Measurements from ENCODE around the gene TNNT1.
A peak's percentile ranks its signal among the peaks of the same experiment; 100 is the strongest.

TNNT1 gene

DNA sequence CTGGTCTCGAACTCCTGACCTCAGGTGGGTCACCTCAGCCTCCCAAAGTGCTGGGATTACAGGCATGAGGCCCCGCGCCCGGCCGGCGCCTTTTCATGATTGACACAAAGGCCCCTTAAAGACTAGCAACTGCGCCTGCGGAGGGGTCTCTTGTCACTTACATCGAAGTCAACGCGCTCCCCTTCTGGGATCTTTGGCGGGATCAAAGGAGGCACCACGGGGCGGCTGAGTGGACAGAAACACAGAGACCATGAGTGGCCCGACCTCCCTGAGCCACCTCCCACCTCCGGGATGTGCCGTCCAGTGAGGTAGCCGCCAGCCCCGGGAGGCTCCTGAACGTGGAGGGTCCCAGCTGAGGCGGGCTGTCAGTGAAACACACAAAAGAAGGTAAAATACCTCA, 7.3 kb downstream of the TNNT1 start:
- no peak for DNase-seq (ENCODE audit: low read depth in 2 of 2)

DNA sequence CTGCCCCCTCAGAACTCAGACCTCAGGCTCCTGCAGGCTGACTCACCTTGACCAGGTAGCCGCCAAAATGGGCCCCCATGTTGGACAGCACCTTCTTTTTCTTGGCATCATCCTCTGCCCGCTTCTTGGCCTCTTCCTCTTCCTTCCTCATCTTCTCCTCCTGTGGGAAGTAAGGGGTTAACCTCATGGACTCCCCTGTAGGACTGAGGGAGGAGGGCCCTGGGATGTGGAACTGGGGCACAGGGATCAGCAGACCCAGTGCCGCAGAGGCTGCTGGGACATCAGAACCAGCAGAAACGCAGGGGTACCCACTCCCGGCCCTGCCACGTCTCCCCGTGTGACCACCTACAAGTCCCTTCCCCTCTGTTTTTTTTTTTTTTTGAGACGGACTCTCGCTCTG, 11.1 kb downstream of the TNNT1 start:
- DNase-seq (ENCODE audit: low read depth in 2 of 2) = no peak

DNA sequence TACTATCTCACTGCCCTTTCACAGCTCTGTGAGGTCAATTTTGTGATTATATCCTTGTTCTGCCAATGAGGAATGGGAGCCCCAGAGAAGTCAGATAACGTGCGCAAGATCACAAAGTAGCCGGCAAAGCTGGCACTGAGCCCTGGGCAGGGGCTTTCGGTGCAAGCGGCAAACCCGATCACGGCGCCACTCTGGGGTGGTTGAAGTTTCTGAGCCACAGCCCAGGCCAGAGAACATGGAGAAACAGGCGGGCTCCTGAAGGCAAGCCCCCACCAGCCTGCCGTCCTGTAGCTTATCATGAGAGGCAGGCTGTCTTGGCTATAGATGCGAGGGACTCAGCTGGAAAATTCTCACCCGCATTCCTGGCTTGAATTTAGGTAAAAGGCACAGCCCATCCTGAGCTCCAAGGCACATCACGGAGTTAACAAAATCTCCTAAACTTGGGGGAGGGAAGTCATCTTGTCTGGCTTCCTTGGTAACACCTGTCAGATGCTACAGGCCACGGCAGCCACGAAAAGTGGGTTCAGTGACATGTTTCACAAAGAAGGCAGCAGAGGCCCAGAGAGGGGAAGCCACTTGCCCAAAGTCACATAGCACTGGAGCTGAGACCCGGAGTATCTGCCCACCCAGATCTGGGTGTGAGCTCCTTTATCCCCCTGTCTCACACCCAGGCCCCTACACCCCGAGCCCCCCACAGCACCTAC, 12.5 kb downstream of the TNNT1 start:
- no peak for DNase-seq (ENCODE audit: low read depth in 2 of 2)

DNA sequence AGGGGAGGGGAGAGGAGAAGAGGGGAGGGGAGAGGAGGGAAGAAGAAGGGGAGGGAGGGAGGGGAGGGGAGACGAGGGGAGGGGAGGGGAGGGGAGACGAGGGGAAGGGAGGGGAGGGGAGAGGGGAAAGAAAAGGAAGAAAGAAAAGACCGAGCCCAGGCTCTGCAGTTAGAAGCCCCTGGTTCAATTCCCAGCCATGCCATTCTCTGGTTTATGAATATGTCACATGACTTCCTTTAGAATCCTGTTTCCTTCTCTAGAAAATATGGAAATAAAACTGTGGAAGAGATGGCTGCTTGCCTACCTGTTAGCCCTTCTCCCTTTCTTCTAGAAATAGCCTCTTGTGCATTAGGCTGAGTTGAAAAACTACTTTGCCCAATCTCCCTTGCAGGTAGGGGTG, 14.3 kb downstream of the TNNT1 start:
- no peak for DNase-seq (ENCODE audit: low read depth in 2 of 2)

DNA sequence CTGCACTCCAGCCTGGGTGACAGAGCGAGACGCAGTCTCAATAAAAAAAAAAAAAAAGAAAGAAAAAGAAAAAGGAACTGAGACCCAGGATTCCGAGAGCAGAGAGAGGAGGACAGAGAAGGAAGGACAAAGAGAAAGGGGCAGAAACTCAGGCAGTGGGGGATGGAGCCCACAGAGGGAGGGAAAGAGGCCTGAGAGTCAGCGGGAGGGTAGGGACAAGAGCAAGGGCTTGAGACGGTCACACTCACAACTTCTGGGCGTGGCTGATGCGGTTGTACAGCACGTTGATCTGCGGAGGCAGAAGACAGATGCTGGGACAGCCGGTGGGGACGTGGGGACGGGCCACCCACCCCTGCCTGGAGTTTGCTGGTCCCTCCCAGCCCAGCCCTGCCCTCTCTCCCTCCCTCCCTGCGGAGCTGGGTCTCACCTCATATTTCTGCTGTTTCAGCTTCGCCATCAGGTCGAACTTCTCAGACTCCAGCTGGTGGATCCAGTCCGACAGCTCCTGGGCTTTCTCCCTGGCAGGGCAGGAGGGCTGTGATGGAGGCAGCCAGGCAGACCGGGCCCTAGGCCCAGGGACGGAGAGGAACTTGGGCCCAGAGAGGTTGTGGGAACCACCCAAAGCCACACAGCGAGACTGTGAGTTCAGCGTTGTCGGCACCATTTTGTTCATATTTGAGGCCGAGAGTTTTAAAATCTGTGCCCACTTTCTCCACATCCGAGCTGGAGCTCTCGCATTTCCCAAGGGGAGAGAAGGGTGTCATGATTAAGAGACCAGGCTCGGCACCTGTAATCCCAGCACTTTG, 15.2 kb downstream of the TNNT1 start:
- DNase-seq (ENCODE audit: low read depth in 2 of 2) = no peak

DNA sequence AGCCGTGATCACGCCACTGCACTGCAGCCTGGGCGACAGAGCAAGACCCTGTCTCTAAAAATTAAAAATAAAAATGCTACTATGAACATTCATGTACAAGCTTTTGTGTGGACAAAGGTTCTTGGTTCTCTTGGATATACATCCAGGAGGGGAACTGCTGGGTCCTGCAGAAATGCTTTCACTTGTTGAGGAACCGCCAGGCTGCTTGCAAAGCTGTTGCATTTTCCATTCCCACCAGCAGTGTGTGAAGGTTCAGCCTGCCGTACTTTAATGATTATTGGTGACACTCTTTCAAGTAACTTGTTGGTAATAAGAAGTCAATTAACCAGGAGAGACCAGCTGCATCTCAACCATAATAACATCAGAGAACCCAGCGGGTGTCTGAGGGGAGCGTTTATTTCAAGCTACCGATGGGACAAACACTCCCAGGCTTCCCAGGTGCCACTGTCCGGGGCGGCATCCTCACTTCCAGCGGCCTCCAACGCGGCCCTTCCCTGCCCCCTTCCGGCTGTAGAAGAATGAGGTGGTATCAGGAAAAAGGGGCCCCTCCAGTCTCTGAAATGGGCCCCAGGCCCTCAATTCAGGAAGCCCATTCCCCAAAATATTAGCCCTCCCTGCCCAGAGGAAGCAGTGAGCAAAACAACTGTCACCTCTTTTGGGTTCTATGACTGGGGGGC, 16.4 kb downstream of the TNNT1 start:
- DNase-seq (ENCODE audit: low read depth in 2 of 2) = no peak

DNA sequence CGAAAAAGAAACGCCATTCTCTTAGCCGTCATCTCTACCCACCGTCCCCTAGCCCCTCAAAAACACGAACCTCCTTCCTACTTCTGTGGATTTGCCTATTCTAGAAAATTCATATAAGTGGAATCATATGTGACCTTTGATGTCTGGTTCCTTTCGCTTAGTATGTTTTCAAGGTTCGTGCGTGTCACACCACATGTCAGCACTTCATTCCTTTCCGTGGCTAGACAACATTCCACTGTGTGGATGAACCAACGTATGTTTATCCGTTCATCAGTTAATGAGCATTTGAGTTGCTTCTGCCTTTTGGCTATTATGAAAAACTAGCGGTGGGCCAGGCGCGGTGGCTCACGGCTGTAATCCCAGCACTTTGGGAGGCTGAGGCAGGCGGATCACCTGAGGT, 17.6 kb downstream of the TNNT1 start:
- no peak for DNase-seq (ENCODE audit: low read depth in 2 of 2)

DNA sequence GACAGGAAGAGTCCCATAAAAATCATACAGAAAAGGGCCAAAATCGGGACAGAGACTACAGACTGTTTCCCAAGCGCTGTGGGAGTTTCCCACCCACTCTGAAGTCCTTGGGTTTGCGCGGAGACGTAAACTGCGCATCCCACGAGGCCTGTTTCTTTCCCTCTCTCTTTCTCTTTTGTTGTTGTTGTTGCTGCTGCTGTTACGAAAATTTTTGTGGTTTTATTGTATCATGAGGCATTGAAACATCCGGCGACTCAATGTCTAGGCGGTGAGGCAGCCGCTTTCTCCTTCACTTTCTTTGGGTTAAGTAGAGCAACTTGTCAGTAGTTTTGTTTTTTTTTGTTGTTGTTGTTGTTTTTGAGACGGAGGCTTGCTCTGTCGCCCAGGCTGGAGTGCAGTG, 30.0 kb downstream of the TNNT1 start:
- DNase-seq (ENCODE audit: low read depth in 2 of 2) = no peak

DNA sequence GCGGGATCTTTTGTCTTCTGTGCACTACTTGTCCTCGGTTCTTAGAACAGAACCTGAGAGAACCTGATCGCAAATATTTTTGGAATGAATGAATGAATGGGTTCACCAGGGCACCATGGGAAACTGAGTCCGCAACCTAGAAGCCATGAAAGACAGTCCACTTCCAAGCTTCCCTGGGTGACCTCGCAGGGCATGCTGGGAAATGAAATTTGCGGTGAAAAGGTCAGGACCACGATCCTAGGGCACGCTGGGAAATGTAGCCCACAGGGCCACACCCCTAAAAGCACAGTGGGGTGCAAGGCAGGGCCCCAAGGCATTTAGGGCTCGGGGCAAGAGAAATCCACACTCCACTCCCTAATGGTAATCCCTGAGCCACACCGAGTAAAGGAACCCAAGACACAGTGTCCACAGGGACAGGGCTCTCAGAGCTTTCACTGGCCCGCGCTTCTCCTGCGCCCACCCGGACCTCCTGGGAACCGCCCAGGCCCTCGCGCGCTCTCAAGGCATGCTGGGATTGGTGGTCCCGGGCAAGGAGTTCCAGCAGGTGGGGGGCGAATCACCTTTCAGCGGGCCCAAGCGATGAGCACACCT, 30.5 kb downstream of the TNNT1 start:
- no peak for DNase-seq (ENCODE audit: low read depth in 2 of 2)

DNA sequence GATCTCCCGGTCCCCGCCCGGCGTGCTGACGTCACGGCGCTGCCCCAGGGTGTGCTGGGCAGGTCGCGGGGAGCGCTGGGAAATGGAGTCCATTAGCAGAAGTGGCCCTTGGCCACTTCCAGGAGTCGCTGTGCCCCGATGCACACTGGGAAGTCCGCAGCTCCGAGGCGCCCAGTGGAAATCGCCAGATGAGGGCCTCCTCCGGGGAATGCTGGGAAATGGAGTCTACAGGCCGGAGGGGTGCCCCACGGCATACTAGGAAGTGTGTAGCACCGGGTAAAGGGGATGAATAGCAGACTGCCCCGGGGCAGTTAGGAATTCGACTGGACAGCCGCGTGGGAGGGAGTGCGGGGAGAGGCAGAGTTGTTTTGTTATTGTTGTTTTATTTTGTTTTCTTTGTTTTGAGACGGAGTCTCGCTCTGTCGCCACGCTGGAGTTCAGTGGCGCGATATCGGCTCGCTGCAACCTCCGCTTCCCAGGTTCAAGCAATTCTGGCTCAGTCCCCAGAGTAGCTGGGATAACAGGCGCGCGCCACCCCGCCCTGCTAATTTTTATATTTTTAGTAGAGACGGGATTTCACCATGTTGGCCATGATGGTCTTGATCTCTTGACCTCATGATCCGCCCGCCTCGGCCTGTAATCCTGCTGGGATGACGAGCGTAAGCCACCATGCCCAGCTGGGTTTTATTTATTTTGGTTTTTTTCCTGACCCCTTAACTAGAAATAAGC, 31.2 kb downstream of the TNNT1 start:
- DNase-seq (ENCODE audit: low read depth in 2 of 2) = peak; percentile 96 to 98

DNA sequence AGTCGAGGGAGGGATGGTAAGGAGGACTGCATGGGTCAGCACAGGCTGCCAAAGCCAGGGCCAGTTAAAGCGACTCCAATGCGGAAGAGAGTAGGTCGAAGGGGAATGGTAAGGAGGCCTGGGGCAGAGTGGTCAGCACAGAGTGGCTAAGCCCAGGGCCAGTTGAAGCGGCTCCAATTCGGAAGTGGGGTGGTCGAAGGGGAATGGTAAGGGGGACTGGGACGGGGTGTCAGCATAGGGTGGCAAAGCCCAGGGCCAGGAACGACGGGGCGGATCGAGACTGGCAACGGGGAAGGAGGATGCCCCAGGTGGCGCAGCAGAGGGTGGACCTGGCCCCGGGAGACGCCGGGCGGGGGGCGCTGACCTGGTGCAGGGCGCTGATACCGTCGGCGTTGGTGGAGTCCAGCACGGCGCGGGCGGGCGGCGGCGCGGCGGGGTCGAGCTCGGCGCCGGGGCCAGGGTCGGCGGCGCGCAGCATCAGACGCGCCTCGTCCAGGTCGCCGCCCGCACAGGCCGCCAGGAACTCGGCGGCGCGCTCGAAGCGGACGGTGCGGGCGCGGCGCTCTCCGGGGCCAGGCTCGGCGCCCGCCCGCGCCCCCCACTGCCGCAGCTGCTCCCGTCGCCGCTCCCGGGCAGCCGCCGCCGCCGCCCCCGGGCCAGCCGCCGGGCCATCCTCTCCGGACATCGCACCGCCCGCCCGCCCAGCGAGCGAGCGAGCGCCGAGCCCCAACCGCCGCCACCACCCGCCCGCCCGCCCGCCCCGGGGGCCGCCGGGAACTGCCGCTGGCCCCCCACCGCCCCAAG, 31.9 kb downstream of the TNNT1 start, which contains the start of gene PPP1R12C:
Gene PPP1R12C, minus strand, starts transcription at position 779 of the 804 bp plus-strand sequence. Its CDS starts 94 bp downstream, at position 685.
- no peak for DNase-seq (ENCODE audit: low read depth in 2 of 2)

DNA sequence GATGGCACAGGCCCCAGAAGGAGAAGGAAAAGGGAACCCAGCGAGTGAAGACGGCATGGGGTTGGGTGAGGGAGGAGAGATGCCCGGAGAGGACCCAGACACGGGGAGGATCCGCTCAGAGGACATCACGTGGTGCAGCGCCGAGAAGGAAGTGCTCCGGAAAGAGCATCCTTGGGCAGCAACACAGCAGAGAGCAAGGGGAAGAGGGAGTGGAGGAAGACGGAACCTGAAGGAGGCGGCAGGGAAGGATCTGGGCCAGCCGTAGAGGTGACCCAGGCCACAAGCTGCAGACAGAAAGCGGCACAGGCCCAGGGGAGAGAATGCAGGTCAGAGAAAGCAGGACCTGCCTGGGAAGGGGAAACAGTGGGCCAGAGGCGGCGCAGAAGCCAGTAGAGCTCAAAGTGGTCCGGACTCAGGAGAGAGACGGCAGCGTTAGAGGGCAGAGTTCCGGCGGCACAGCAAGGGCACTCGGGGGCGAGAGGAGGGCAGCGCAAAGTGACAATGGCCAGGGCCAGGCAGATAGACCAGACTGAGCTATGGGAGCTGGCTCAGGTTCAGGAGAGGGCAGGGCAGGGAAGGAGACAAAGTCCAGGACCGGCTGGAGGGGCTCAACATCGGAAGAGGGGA, 32.7 kb downstream of the TNNT1 start:
- peak in 1 of 2 donors; percentile 39 for DNase-seq (ENCODE audit: low read depth in 2 of 2)

DNA sequence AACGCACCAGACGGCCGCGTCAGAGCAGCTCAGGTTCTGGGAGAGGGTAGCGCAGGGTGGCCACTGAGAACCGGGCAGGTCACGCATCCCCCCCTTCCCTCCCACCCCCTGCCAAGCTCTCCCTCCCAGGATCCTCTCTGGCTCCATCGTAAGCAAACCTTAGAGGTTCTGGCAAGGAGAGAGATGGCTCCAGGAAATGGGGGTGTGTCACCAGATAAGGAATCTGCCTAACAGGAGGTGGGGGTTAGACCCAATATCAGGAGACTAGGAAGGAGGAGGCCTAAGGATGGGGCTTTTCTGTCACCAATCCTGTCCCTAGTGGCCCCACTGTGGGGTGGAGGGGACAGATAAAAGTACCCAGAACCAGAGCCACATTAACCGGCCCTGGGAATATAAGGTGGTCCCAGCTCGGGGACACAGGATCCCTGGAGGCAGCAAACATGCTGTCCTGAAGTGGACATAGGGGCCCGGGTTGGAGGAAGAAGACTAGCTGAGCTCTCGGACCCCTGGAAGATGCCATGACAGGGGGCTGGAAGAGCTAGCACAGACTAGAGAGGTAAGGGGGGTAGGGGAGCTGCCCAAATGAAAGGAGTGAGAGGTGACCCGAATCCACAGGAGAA, 33.5 kb downstream of the TNNT1 start:
- no peak for DNase-seq (ENCODE audit: low read depth in 2 of 2)

DNA sequence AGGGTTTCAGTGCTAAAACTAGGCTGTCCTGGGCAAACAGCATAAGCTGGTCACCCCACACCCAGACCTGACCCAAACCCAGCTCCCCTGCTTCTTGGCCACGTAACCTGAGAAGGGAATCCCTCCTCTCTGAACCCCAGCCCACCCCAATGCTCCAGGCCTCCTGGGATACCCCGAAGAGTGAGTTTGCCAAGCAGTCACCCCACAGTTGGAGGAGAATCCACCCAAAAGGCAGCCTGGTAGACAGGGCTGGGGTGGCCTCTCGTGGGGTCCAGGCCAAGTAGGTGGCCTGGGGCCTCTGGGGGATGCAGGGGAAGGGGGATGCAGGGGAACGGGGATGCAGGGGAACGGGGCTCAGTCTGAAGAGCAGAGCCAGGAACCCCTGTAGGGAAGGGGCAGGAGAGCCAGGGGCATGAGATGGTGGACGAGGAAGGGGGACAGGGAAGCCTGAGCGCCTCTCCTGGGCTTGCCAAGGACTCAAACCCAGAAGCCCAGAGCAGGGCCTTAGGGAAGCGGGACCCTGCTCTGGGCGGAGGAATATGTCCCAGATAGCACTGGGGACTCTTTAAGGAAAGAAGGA, 34.4 kb downstream of the TNNT1 start:
- no peak for DNase-seq (ENCODE audit: low read depth in 2 of 2)

DNA sequence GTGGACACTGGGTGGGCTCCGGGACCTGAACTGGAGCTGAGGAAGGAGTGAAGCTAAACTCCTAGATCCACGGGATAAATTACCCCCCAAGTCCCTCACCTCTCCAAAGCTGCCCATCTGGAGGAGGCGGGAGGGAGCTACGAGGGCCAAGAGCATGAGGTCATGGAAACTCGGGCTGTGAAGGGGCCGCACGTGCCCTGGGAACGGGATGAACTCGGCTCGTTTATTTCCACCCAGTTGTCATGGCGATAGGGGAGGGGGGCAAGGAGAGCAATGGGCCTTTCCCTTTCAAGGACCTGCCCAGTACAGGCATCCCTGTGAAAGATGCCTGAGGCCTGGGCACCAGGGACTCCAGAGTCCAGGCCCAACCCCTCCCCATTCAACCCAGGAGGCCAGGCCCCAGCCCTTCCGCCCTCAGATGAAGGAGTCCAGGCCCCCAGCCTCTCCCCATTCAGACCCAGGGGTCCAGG, 35.4 kb downstream of the TNNT1 start:
- no peak for DNase-seq (ENCODE audit: low read depth in 2 of 2)

DNA sequence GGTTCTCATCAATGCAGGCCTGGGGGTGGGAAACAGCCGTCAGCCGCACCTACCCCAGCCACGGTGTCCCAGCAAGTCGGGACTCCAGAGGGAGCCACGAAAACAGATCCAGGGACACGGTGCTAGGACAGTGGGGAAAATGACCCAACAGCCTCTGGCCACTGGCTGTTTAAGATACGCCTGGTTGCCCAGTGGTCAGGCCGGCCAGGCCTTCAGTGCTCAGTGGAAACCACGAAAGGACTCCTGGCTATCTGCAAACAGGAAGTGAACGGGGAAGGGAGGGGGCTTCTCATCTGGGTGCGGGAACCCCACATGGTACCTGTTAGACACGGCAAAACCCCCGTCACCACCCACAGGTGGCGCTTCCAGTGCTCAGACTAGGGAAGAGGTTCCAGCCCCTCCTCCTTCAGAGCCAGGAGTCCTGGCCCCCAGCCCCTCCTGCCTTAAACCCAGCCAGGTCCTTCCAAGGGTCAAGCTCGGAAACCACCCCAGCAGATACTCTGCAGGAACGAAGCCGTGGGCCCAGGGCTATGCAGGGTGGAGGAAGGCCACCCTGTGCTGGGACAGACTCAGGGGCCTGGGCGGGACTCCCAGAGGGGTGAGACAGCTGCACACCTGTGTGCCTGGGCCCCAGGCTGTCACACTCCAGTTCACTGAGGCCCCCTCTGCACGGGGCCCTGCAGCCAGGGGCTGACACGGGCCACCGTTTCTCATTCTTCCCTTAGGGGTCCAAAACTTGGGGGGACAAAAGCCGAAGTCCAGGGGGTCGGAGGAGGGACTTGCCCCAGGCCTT, 36.0 kb downstream of the TNNT1 start:
- DNase-seq (ENCODE audit: low read depth in 2 of 2) = no peak

DNA sequence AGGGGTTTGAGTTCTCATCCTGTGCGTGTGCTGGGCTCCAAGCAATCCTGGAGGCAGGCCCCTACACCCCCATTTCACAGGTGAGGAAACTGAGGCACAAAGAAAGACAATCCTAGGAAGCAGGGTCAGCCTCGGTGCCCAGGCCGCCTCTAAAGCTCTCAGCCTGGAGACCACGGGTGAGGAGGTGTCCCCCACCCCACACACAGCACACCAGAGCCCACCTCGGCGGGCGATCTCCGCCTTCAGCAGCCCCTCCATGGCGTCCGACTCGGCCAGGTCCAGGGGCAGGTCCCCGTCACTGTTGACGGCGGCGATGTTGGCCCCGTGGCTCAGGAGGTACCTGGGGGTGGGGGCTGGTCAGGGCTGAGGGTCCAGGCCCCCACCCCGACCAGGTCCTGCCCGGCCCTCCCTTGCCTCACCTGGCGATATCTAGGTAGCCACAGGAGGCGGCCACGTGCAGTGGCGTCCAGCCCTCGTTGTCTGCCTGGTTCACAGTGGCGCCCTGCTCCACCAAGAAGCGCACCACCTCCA, 36.7 kb downstream of the TNNT1 start:
- DNase-seq (ENCODE audit: low read depth in 2 of 2) = no peak

DNA sequence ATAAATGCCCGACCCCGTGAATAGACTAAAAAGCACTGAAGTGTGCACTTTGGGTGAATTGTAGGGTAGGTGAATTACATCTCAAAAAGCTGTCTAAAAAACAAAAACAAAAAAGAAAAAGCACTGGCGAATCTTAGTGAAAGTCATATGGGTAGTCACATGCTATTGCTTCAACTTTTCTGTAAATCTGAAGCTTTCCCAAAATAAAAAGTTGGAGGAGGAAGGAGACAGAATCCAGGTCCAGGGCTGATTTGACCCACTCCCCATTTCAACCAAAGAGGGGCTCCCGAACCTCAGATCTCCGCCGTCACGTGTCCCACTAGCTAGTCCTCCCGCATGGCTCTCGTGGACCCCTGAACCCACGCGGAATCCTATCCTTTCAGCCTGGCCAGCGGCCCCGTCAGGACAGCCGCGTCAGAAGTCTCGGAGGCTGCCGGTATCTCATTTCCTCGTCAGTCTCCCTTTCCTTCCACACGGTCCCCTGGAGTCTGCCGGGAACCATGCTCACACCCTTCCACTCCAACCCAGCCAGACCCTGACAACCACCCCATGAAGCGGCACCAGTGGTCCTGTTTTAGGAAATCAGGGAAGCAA, 37.7 kb downstream of the TNNT1 start:
- no peak for DNase-seq (ENCODE audit: low read depth in 2 of 2)
